KMS-11 (cell line): ENCODE results near the gene TMEM163.

Experiments used
- H2AFZ ChIP-seq: fragments of 200-600 bp; sonication (generic); 2 replicates; pipeline ENCODE4 v1.6.1; 2016; ENCODE audit warnings: antibody characterized with exemption, mixed run types, low read depth
- H3K27ac ChIP-seq: fragments of 200-600 bp; sonication (generic); 2 replicates; pipeline ENCODE4 v1.6.1; 2016; ENCODE audit warnings: mild to moderate bottlenecking, mixed run types
- H3K27me3 ChIP-seq: fragments of 200-600 bp; sonication (generic); 2 replicates; pipeline ENCODE4 v1.6.1; 2017; ENCODE audit warnings: mild to moderate bottlenecking, low read depth, mixed run types, moderate library complexity; ENCODE audit not compliant: insufficient read depth
- H3K36me3 ChIP-seq: fragments of 200-600 bp; sonication (generic); 2 replicates; pipeline ENCODE4 v1.6.1; 2017; ENCODE audit warnings: mild to moderate bottlenecking, mixed run types; ENCODE audit not compliant: insufficient read depth
- H3K4me1 ChIP-seq: fragments of 200-600 bp; sonication (generic); 2 replicates; pipeline ENCODE4 v1.6.1; 2016; ENCODE audit warnings: mild to moderate bottlenecking, low read depth, mixed run types; ENCODE audit not compliant: poor library complexity, severe bottlenecking
- H3K4me2 ChIP-seq: fragments of 200-600 bp; sonication (generic); 2 replicates; pipeline ENCODE4 v1.7.0; 2016; ENCODE audit warnings: mild to moderate bottlenecking, mixed run types
- H3K4me3 ChIP-seq: fragments of 200-600 bp; sonication (generic); IDR thresholded peaks from 2 replicates; pipeline ENCODE4 v1.6.1; 2017; ENCODE audit warnings: low read depth, low read length, mixed read lengths; ENCODE audit not compliant: insufficient read depth
- H3K79me2 ChIP-seq: fragments of 200-600 bp; sonication (generic); 2 replicates; pipeline ENCODE4 v1.6.1; 2016; ENCODE audit warnings: low read depth, mixed run types; ENCODE audit not compliant: insufficient read depth
- H3K9ac ChIP-seq: fragments of 200-600 bp; sonication (generic); 2 replicates; pipeline ENCODE4 v1.6.1; 2016; ENCODE audit warnings: mild to moderate bottlenecking, mixed run types
- H4K20me1 ChIP-seq: fragments of 200-600 bp; sonication (generic); 2 replicates; pipeline ENCODE4 v1.6.1; 2016; ENCODE audit warnings: mild to moderate bottlenecking, mixed run types; ENCODE audit not compliant: insufficient read depth
- TF ChIP-seq, protein P1 (sequence below): fragments of 200-600 bp; sonication (generic); conservative IDR thresholded peaks from 2 replicates; pipeline ENCODE4 v1.6.1; 2017; ENCODE audit warnings: low read depth, mild to moderate bottlenecking, antibody characterized with exemption, low read length, moderate library complexity, mixed read lengths

The TMEM163 gene

DNA sequence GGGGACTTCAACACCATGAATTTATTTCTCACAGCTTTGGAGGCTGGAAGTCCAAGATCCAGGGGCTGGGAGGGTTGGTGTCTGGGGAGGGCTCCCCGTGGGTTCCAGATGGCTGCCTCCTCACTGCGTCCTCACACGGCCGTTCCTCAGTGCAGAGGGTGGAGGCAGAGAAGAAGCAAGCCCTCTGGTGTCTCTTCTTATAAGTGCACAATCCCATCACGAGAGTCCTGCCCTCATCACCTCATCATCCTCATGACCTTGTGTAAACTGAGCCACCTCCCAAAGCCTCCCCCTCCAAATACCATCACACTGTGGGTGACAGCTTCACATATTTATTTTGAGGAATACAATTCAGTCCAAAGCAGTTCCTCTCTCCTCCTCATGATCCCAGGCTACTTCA lies 26.3 kb downstream of the TMEM163 start:
- TF ChIP-seq, protein P1, sequence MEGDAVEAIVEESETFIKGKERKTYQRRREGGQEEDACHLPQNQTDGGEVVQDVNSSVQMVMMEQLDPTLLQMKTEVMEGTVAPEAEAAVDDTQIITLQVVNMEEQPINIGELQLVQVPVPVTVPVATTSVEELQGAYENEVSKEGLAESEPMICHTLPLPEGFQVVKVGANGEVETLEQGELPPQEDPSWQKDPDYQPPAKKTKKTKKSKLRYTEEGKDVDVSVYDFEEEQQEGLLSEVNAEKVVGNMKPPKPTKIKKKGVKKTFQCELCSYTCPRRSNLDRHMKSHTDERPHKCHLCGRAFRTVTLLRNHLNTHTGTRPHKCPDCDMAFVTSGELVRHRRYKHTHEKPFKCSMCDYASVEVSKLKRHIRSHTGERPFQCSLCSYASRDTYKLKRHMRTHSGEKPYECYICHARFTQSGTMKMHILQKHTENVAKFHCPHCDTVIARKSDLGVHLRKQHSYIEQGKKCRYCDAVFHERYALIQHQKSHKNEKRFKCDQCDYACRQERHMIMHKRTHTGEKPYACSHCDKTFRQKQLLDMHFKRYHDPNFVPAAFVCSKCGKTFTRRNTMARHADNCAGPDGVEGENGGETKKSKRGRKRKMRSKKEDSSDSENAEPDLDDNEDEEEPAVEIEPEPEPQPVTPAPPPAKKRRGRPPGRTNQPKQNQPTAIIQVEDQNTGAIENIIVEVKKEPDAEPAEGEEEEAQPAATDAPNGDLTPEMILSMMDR: no peak

DNA sequence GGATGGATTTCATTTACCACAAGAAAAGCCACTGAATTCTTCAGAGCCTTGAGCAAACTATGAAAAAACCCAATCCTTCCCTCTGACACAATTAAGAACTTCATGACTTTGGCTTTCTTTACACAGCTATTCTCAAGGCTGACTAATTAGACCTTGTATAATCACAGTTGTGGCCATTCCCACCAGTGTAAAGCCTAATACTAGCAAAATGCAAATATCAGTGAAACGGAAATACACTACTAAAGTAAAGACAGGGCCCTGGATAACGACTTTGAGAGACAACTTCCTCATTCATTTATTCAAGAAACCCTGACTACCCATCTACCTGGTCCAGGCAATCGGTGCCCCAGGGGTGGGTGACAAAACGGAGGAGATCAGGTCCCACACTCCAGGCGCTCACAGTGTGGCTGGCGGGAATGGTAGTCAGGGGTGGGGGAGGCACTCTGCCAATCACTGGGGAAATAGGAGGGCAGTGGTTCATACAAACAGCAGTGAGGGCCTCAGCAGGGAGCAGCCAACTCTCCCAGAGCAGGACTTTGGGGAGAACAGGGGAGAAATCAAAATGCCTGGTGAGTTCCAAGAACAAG lies 28.1 kb downstream of the TMEM163 start:
- H3K36me3 ChIP-seq: no peaks in the 10 kb centered on the region
- H3K4me1 ChIP-seq: no peaks in the 10 kb centered on the region
- no peaks in the 10 kb centered on the region for H3K27me3 ChIP-seq
- H2AFZ ChIP-seq: no peak overlapping the region
- H3K4me3 ChIP-seq: no peak overlapping the region
- no peak overlapping the region for H3K4me2 ChIP-seq
- no peaks in the 10 kb centered on the region for H4K20me1 ChIP-seq
- no peaks in the 10 kb centered on the region for H3K79me2 ChIP-seq
- H3K27ac ChIP-seq: no peak overlapping the region
- TF ChIP-seq, protein P1: no peak
- H3K9ac ChIP-seq: no peak overlapping the region

More for the DNA sequence above, 26.3 kb downstream of the TMEM163 start:
- Histone ChIP-seq H3K27me3 (no peaks in the 10 kb centered on the region), H3K9ac (no peak overlapping the region), H3K79me2 (no peaks in the 10 kb centered on the region), H3K4me3 (no peak overlapping the region), H3K4me1 (no peaks in the 10 kb centered on the region), H3K27ac (no peak overlapping the region), H3K36me3 (no peaks in the 10 kb centered on the region), H3K4me2 (no peak overlapping the region), H4K20me1 (no peaks in the 10 kb centered on the region), H2AFZ (no peak overlapping the region)

DNA sequence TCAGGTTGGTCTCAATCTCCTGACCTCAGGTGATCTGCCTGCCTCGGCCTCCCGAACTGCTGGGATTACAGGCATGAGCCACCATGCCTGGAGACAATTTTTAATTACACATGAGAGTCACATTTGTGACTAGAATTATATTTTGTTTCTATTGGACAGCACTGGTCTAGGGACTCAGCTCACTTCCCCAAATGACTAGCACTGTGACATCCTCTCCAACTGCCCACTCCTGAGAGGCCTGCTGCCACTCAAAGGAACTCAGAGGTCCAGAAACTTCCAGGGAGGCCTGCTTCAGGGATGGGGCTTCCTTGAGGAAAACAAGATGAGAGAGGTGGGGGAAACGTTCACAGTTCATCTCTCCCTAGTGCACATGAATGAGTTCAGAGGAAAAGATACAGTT lies 29.5 kb downstream of the TMEM163 start:
- no peak overlapping the region for H3K4me2 ChIP-seq
- TF ChIP-seq, protein P1: no peak
- no peak overlapping the region for H3K9ac ChIP-seq
- no peaks in the 10 kb centered on the region for H3K36me3 ChIP-seq
- no peaks in the 10 kb centered on the region for H3K27me3 ChIP-seq
- H3K4me3 ChIP-seq: no peak overlapping the region
- no peak overlapping the region for H2AFZ ChIP-seq
- no peaks in the 10 kb centered on the region for H3K4me1 ChIP-seq
- H3K79me2 ChIP-seq: no peaks in the 10 kb centered on the region
- no peak overlapping the region for H3K27ac ChIP-seq
- H4K20me1 ChIP-seq: no peaks in the 10 kb centered on the region

DNA sequence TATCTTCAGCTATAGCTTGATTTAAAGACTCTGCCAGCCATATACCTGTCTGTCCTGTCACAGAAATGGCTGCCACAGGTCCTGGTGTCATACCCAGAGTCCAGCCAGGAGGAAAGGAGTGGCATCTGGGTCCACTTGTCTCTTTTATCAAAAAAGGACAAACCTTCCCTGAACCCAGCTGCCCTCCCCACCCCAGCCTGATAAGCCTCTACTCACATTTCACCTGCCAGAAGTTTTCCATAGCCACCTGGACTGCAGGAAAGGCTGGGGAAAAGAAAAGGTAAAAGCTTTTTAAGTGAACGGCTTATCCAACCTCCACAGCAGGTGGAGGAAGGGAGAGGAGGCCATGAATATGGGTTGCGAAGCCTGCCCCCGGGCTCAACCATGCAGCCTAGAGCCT lies 32.8 kb downstream of the TMEM163 start:
- Histone ChIP-seq H4K20me1 (no peaks in the 10 kb centered on the region), H2AFZ (no peak overlapping the region), H3K9ac (no peak overlapping the region), H3K4me2 (no peak overlapping the region), H3K4me1 (no peaks in the 10 kb centered on the region), H3K27me3 (no peaks in the 10 kb centered on the region), H3K4me3 (no peak overlapping the region), H3K27ac (no peak overlapping the region), H3K79me2 (no peaks in the 10 kb centered on the region), H3K36me3 (no peaks in the 10 kb centered on the region)
- TF ChIP-seq, protein P1: no peak
